NB4 (cell line): ENCODE data around the gene TRIM5.
"Not testable (repeated sequence)": the region's sequence is repeated elsewhere in the genome, so short reads cannot be mapped to it uniquely, and the experiment has no call there.

ENCODE experiments used
- DNase-seq: peaks from one replicate; pipeline ENCODE4 v3.0.0; 2010; ENCODE audit warnings: low read depth
- H3K4me3 ChIP-seq: one replicate; pipeline ENCODE4 v1.5.1; 2011; ENCODE audit warnings: mild to moderate bottlenecking, low read depth, low read length, moderate library complexity
- CTCF ChIP-seq: IDR thresholded peaks from one replicate; pipeline ENCODE4 v1.5.1; 2012; ENCODE audit warnings: low read depth, low read length
- MAX ChIP-seq: IDR thresholded peaks from 2 replicates; pipeline ENCODE4 v1.6.1; 2011; ENCODE audit warnings: low read depth, low read length
- MYC ChIP-seq: IDR thresholded peaks from 2 replicates; pipeline ENCODE4 v1.6.1; 2011; ENCODE audit warnings: low read depth, low read length
- POLR2A ChIP-seq: IDR thresholded peaks from 2 replicates; pipeline ENCODE4 v1.6.1; 2011; ENCODE audit warnings: mild to moderate bottlenecking; ENCODE audit not compliant: insufficient read length; ENCODE audit errors: extremely low read depth

The TRIM5 gene

GRCh38 chr11:5666402-5666793 lies 18.5 kb downstream of the TRIM5 start:
- H3K4me3 ChIP-seq, result no peak overlapping the region
- DNase-seq, result no peak
- no peak for TF ChIP-seq POLR2A
- no peak for TF ChIP-seq MAX
- TF ChIP-seq CTCF, result no peak
- no peak for TF ChIP-seq MYC

- TF ChIP-seq CTCF (no peak), MAX (no peak), POLR2A (no peak), MYC (no peak)
- DNase-seq, result no peak
- no peak overlapping the region for H3K4me3 ChIP-seq
These were observed 19.0 kb downstream of the TRIM5 start for GRCh38 chr11:5665746-5666401.

DNA sequence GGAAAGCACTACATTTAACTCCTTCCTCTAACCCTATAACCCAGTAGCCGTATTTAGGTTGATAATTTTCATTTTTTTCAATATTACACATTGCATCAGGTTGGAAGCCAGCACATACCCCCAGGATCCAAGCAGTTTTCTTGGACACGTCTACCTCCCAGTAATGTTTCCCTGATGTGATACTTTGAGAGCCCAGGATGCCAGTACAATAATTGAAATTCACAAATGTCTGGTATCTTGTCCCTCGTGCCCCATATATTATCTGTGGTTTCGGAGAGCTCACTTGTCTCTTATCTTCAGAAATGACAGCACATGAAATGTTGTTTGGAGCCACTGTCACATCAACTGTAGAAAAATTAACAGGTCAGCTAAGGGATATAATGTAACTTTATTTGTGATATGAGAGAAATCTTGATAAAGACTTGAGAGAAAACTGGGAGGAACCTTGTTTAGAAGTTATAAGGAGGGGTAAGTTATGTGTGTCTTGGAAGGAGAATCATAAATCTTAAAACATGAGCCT lies 19.8 kb downstream of the TRIM5 start:
- DNase-seq, result no peak
- no peak overlapping the region for H3K4me3 ChIP-seq
- no peak for TF ChIP-seq MYC
- TF ChIP-seq POLR2A, result no peak
- no peak for TF ChIP-seq MAX
- TF ChIP-seq CTCF, result no peak

DNA sequence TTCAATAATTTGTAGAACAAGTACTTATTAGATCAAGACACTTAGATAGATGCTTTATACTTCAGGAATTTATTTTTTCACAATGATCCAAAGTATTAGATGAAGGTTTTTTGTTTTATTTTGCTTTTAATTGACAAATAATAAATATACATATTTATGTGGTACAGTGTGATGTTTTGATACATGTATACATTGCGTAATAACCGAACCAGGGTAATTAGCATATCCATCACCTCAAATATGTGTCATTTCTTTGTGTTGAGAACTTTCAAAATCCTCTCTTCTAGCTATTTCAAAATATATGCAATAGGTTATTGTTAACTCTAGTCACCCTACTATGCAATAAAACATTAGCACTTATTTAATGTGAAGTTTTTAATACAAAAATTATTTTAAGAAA lies 21.4 kb downstream of the TRIM5 start:
- no peak for DNase-seq
- no peak overlapping the region for H3K4me3 ChIP-seq
- TF ChIP-seq POLR2A, result no peak
- TF ChIP-seq MAX, result no peak
- no peak for TF ChIP-seq MYC
- TF ChIP-seq CTCF, result no peak

DNA sequence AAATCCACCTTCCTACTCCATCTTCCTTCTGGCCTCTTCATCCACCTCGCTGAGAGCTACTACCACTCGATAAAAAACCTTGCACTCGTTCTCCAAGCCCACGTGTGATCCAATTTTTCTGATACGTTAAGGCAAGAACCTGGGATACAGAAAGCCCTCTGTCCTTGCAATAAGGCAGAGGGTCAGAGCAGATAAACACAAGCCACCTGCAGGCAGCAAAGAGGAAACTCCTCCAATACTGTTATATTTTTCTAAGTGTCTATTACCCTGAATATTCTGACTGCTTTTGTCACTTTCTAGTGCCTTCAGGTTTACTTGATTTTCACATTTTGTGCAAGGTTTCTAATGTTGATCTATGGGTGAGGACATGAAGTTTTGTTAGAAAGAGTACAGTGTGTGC lies 26.6 kb downstream of the TRIM5 start:
- TF ChIP-seq MAX, result no peak
- no peak for DNase-seq
- no peak overlapping the region for H3K4me3 ChIP-seq

GRCh38 chr11:5656956-5657355 lies 27.9 kb downstream of the TRIM5 start:
- H3K4me3 ChIP-seq, DNase-seq: not testable (repeated sequence)

GRCh38 chr11:5655474-5655873 lies 29.4 kb downstream of the TRIM5 start:
- no peak for DNase-seq
- no peak overlapping the region for H3K4me3 ChIP-seq
- TF ChIP-seq CTCF, result no peak
- TF ChIP-seq POLR2A, result no peak
- no peak for TF ChIP-seq MAX
- TF ChIP-seq MYC, result no peak
